GM12878 (cell line): Measurements from ENCODE around the gene LRSAM1.

Source experiments
- ATF3 ChIP-seq: IDR thresholded peaks from 2 replicates; pipeline ENCODE4 v1.6.1; 2011; ENCODE audit warnings: low read depth, mild to moderate bottlenecking, low read length, moderate library complexity, borderline replicate concordance; ENCODE audit errors: extremely low read depth
- BCLAF1 ChIP-seq: fragments of 450-650 bp; IDR thresholded peaks from 2 replicates; pipeline ENCODE4 v1.6.1; 2017; ENCODE audit warnings: antibody characterized with exemption, mild to moderate bottlenecking, moderate library complexity
- EGR1 ChIP-seq, 2 experiments: IDR thresholded peaks; 1 replicate in 1 of 2; 2 replicates in 1 of 2; pipeline ENCODE4 v1.6.1; 2011 to 2012; ENCODE audit warnings: low read depth in 2 of 2, low read length in 2 of 2, borderline replicate concordance in 1 of 2, mild to moderate bottlenecking in 1 of 2, moderate library complexity in 1 of 2
- FOXK2 ChIP-seq: fragments of 450-650 bp; IDR thresholded peaks from 2 replicates; pipeline ENCODE4 v1.6.1; 2017; ENCODE audit warnings: mild to moderate bottlenecking, moderate library complexity
- HDAC2 ChIP-seq: fragments of 200-600 bp; sonication (generic); IDR thresholded peaks from 2 replicates; pipeline ENCODE4 v1.6.1; 2017
- HDAC6 ChIP-seq: fragments of 200-600 bp; sonication (generic); IDR thresholded peaks from one replicate; pipeline ENCODE4 v1.8.0; 2017; ENCODE audit warnings: antibody characterized with exemption; ENCODE audit not compliant: unreplicated experiment
- KDM1A ChIP-seq: fragments of 200-600 bp; sonication (generic); IDR thresholded peaks from 2 replicates; pipeline ENCODE4 v1.6.1; 2016; ENCODE audit warnings: borderline replicate concordance
- POLR2A ChIP-seq: IDR thresholded peaks from 2 replicates; pipeline ENCODE4 v1.6.1; 2011; ENCODE audit warnings: low read depth, mild to moderate bottlenecking, low read length
- YBX1 ChIP-seq: fragments of 450-650 bp; IDR thresholded peaks from 2 replicates; pipeline ENCODE4 v1.6.1; 2016; ENCODE audit warnings: antibody characterized with exemption
- TF ChIP-seq, protein P1 (sequence below), 3 experiments: IDR thresholded peaks in 2 of 3; conservative IDR thresholded peaks in 1 of 3; 2 replicates each; pipeline ENCODE4 v1.5.1; 2011; ENCODE audit warnings: low read depth in 3 of 3, low read length in 3 of 3, mild to moderate bottlenecking in 3 of 3, control low read depth in 2 of 3, moderate library complexity in 2 of 3, inconsistent platforms in 1 of 3, mixed read lengths in 1 of 3; ENCODE audit not compliant: control insufficient read depth in 2 of 3, insufficient read depth in 1 of 3; ENCODE audit errors: extremely low read depth in 1 of 3

DNA sequence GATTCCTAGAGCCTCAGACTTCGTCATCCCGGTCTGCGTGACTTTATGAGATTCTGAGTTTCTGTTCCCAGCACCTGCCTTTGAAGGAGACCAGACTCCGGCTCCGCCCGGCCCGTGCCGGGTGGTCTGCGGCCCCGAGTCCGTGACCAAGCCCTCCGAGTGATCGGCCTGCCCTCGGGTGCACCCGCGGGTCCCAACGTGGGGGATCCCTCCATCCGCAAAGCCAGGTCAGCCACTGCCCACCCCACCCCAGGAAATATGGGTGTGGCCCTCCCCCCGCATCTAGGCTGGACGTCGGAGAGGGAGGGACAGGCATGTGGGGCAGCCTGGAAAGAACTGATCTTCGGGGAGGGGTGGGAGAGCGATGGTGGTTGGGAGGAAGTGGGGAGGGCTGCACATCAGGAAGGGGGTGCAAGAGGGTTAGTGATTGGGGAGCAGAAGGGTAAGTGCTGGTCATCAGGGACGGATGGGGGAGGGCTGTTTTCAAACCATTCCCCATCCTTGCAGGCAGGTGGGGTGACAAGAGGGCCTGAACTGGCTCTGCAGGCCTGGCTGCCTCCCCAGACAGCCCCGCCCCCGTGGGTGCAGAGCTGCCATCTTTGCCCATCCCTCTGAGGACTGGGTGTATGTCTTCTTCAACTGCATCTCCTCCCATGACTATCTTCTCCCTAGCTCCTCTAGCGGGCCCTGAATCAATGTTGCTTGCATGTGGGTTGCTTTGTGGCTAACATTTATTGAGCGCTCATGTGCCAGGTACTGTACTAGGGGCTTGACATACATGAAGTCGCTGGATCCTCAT is 747 bp downstream of the LRSAM1 start:
- TF ChIP-seq HDAC6 (no peak), FOXK2 (no peak), POLR2A (no peak), ATF3 (no peak), BCLAF1 (no peak), HDAC2 (no peak), YBX1 (no peak), EGR1 (IDR thresholded peaks at IDR 0.05; ENCODE audit: borderline replicate concordance in 1 of 2, low read depth in 2 of 2, low read length in 2 of 2) (peak in 1 of 2 experiments; percentile 32; a peak in 1 of 3 replicates), KDM1A (no peak)
- TF ChIP-seq, protein P1, sequence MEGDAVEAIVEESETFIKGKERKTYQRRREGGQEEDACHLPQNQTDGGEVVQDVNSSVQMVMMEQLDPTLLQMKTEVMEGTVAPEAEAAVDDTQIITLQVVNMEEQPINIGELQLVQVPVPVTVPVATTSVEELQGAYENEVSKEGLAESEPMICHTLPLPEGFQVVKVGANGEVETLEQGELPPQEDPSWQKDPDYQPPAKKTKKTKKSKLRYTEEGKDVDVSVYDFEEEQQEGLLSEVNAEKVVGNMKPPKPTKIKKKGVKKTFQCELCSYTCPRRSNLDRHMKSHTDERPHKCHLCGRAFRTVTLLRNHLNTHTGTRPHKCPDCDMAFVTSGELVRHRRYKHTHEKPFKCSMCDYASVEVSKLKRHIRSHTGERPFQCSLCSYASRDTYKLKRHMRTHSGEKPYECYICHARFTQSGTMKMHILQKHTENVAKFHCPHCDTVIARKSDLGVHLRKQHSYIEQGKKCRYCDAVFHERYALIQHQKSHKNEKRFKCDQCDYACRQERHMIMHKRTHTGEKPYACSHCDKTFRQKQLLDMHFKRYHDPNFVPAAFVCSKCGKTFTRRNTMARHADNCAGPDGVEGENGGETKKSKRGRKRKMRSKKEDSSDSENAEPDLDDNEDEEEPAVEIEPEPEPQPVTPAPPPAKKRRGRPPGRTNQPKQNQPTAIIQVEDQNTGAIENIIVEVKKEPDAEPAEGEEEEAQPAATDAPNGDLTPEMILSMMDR (IDR thresholded peaks at IDR 0.05 in 2 of 3, conservative IDR thresholded peaks at IDR 0.05 in 1 of 3; ENCODE audit: control insufficient read depth in 2 of 3, extremely low read depth in 1 of 3, insufficient read depth in 1 of 3, low read depth in 3 of 3, low read length in 3 of 3) = no peak
